IMR-90 (cell line): Measurements from ENCODE around the gene CTAGE1. TPM values are rescaled to one million over a fixed set of nuclear protein-coding genes. Genes with fewer than 3 reads are reported as not detected.
A peak's percentile ranks its signal among the peaks of the same experiment; 100 is the strongest.

Experiments used
- ATAC-seq: fragments of 200-7000 bp; cut with Tn5 transposase; 2 replicates; pipeline ENCODE4 v1.9.1; 2020; ENCODE audit warnings: low read depth, mild to moderate bottlenecking, moderate library complexity
- BruUV-seq: library from RNA; stranded (reverse); fragments of 400-500 nt; replicated peaks from 2 replicates; lab custom pipeline; 2021; lab: Mats Ljungman, UMichigan
- CTCF ChIA-PET: fragments of 300-600 bp; formaldehyde crosslinking; extraction: SDS; loops from one replicate; lab custom pipeline; 2021; ENCODE audit warnings: antibody characterized with exemption; lab: Yijun Ruan, JAX
- POLR2A ChIA-PET: fragments of 300-600 bp; sonication (Branson Sonifier 250); formaldehyde crosslinking; loops from one replicate; lab custom pipeline; 2022; ENCODE audit warnings: antibody characterized with exemption; ENCODE audit not compliant: unreplicated experiment; lab: Charles Lee
- DNase-seq: peaks from one replicate; pipeline ENCODE4 v3.0.0; 2013
- H2AFZ ChIP-seq: replicated peaks from 2 replicates; pipeline ENCODE3; 2013; ENCODE audit warnings: low read length, mild to moderate bottlenecking; ENCODE audit not compliant: poor library complexity
- H2AK5ac ChIP-seq: 2 replicates; pipeline ENCODE4 v1.6.1; 2013; ENCODE audit warnings: low read depth, low read length, inconsistent platforms
- H2AK9ac ChIP-seq: replicated peaks from 2 replicates; pipeline ENCODE3; 2013; ENCODE audit warnings: mild to moderate bottlenecking, low read depth, low read length, moderate library complexity; ENCODE audit not compliant: poor library complexity
- H2BK120ac ChIP-seq: 2 replicates; pipeline ENCODE4 v1.6.1; 2013; ENCODE audit warnings: low read depth, low read length, inconsistent platforms
- H2BK15ac ChIP-seq: 3 replicates; pipeline ENCODE4 v1.6.1; 2013; ENCODE audit warnings: low read depth, low read length, inconsistent platforms
- H2BK20ac ChIP-seq: 2 replicates; pipeline ENCODE4 v1.6.1; 2013; ENCODE audit warnings: low read depth, mild to moderate bottlenecking, inconsistent platforms, low read length, moderate library complexity
- H2BK5ac ChIP-seq: 2 replicates; pipeline ENCODE4 v1.6.1; 2013; ENCODE audit warnings: mild to moderate bottlenecking, low read depth, low read length, inconsistent platforms; ENCODE audit not compliant: poor library complexity, severe bottlenecking
- H3K14ac ChIP-seq: replicated peaks from 2 replicates; pipeline ENCODE4 v1.6.1; 2013; ENCODE audit warnings: low read depth, low read length, inconsistent platforms
- H3K18ac ChIP-seq: 2 replicates; pipeline ENCODE4 v1.6.1; 2013; ENCODE audit warnings: low read depth, low read length, control low read depth
- H3K23ac ChIP-seq: 2 replicates; pipeline ENCODE4 v1.6.1; 2013; ENCODE audit warnings: low read depth, low read length, inconsistent platforms
- H3K27ac ChIP-seq: 2 replicates; pipeline ENCODE4 v1.5.1; 2013; ENCODE audit warnings: mild to moderate bottlenecking, control low read depth, low read length; ENCODE audit not compliant: insufficient read depth
- H3K27me3 ChIP-seq: 2 replicates; pipeline ENCODE4 v1.6.1; 2013; ENCODE audit warnings: low read length; ENCODE audit not compliant: control insufficient read depth, insufficient read depth
- H3K36me3 ChIP-seq: 2 replicates; pipeline ENCODE4 v1.6.1; 2013; ENCODE audit warnings: low read length, mixed read lengths; ENCODE audit not compliant: control insufficient read depth, insufficient read depth
- H3K4ac ChIP-seq: 2 replicates; pipeline ENCODE4 v1.6.1; 2013; ENCODE audit warnings: low read depth, low read length, inconsistent platforms
- H3K4me1 ChIP-seq: 2 replicates; pipeline ENCODE4 v1.6.1; 2013; ENCODE audit warnings: low read length, mixed read lengths; ENCODE audit not compliant: control insufficient read depth, insufficient read depth
- H3K4me2 ChIP-seq: 2 replicates; pipeline ENCODE4 v1.6.1; 2013; ENCODE audit warnings: low read depth, mild to moderate bottlenecking, control low read depth, low read length, moderate library complexity
- H3K4me3 ChIP-seq: 2 replicates; pipeline ENCODE4 v1.5.1; 2013; ENCODE audit warnings: low read depth, mild to moderate bottlenecking, control low read depth, low read length, moderate library complexity; ENCODE audit not compliant: insufficient read depth
- H3K56ac ChIP-seq: 2 replicates; pipeline ENCODE4 v1.6.1; 2013; ENCODE audit warnings: low read length, inconsistent platforms; ENCODE audit not compliant: insufficient read depth; ENCODE audit errors: extremely low read depth
- H3K79me1 ChIP-seq, 2 experiments: 2 replicates each; pipeline ENCODE4 v1.6.1; 2013; ENCODE audit warnings: low read length in 2 of 2, inconsistent platforms in 1 of 2, low read depth in 1 of 2
- H3K9ac ChIP-seq: 2 replicates; pipeline ENCODE4 v1.6.1; 2013; ENCODE audit warnings: low read depth, low read length, control low read depth
- H3K9me1 ChIP-seq: 2 replicates; pipeline ENCODE4 v1.6.1; 2013; ENCODE audit warnings: low read length, inconsistent platforms; ENCODE audit not compliant: insufficient read depth
- H3K9me3 ChIP-seq: 2 replicates; pipeline ENCODE4 v1.6.1; 2013; ENCODE audit warnings: low read length; ENCODE audit not compliant: control insufficient read depth, insufficient read depth
- H4K20me1 ChIP-seq: 2 replicates; pipeline ENCODE4 v1.6.1; 2013; ENCODE audit warnings: low read length, inconsistent platforms; ENCODE audit not compliant: insufficient read depth
- H4K5ac ChIP-seq: 2 replicates; pipeline ENCODE4 v1.6.1; 2013; ENCODE audit warnings: mild to moderate bottlenecking, low read depth, low read length, control low read depth
- H4K8ac ChIP-seq, 2 experiments: 2 replicates each; pipeline ENCODE4 v1.6.1; 2013; ENCODE audit warnings: low read depth in 2 of 2, low read length in 2 of 2, control low read depth in 1 of 2, inconsistent platforms in 1 of 2
- H4K91ac ChIP-seq: 2 replicates; pipeline ENCODE4 v1.6.1; 2013; ENCODE audit warnings: low read depth, low read length, inconsistent platforms; ENCODE audit not compliant: insufficient read depth
- BHLHE40 ChIP-seq: fragments of 150-350 bp; IDR thresholded peaks from 2 replicates; pipeline ENCODE4 v1.6.1; 2016; ENCODE audit warnings: mild to moderate bottlenecking, low read depth, low read length
- CEBPB ChIP-seq: IDR thresholded peaks from 2 replicates; pipeline ENCODE4 v1.6.1; 2012; ENCODE audit warnings: low read depth, low read length, improper control_type of control experiment
- CTCF ChIP-seq: conservative IDR thresholded peaks from 2 replicates; pipeline ENCODE4 v1.5.1; 2012; ENCODE audit warnings: mild to moderate bottlenecking, low read depth, low read length, improper control_type of control experiment
- ELK1 ChIP-seq: fragments of 150-350 bp; IDR thresholded peaks from 2 replicates; pipeline ENCODE4 v1.6.1; 2016; ENCODE audit warnings: low read depth, mild to moderate bottlenecking, low read length, moderate library complexity, borderline replicate concordance
- FOS ChIP-seq: fragments of 150-350 bp; IDR thresholded peaks from 2 replicates; pipeline ENCODE4 v1.6.1; 2016; ENCODE audit warnings: low read depth, low read length
- MAFK ChIP-seq: IDR thresholded peaks from 2 replicates; pipeline ENCODE4 v1.6.1; 2012; ENCODE audit warnings: low read depth, low read length, improper control_type of control experiment
- MXI1 ChIP-seq: IDR thresholded peaks from 2 replicates; pipeline ENCODE4 v1.6.1; 2012; ENCODE audit warnings: low read depth, mild to moderate bottlenecking, low read length, moderate library complexity, borderline replicate concordance
- RAD21 ChIP-seq: IDR thresholded peaks from 2 replicates; pipeline ENCODE4 v1.6.1; 2012; ENCODE audit warnings: low read length, improper control_type of control experiment
- RCOR1 ChIP-seq: IDR thresholded peaks from 2 replicates; pipeline ENCODE4 v1.6.1; 2012; ENCODE audit warnings: mild to moderate bottlenecking, low read length, improper control_type of control experiment; ENCODE audit not compliant: insufficient replicate concordance
- SMC3 ChIP-seq: fragments of 150-350 bp; IDR thresholded peaks from 2 replicates; pipeline ENCODE4 v1.6.1; 2016; ENCODE audit warnings: low read depth, mild to moderate bottlenecking, antibody characterized with exemption, low read length, moderate library complexity
- WGBS, 2 experiments: methylation state at CpG; one replicate each; pipeline versions ENCODE4 v1.1.5 to v1.1.7; 2013; ENCODE audit warnings: missing lambda C conversion rate in 2 of 2; ENCODE audit not compliant: insufficient read length in 1 of 2; ENCODE audit errors: extremely low coverage in 2 of 2; 5-methylcytosine and 5-hydroxymethylcytosine counted together
- dilution Hi-C: fragments of 300-500 bp; cut with HindIII; formaldehyde crosslinking; loops from one replicate; pipeline ENCODE4 v1.14.3; 2018; ENCODE audit warnings: low sequenced_read_pairs; ENCODE audit not compliant: unreplicated experiment
- in situ Hi-C: fragments of 300-500 bp; cut with MboI; formaldehyde crosslinking; loops from 3 replicates; pipeline ENCODE4 v1.14.3; 2019; ENCODE audit warnings: low sequenced_read_pairs, inconsistent platforms, mixed read lengths
- intact Hi-C: fragments of 100-400 bp; cut with micrococcal nuclease; formaldehyde crosslinking; loops from 2 replicates; pipeline ENCODE4 v1.10.0; 2022
- polyA plus RNA-seq, 3 experiments: library from polyadenylated mRNA; depleted of rRNA; stranded (reverse); fragments of >200 nt; gene quantifications; 2 replicates each; pipeline ENCODE4 v1.2.3, GENCODE V29; 2012; ENCODE audit warnings: low replicate concordance in 1 of 3
- total RNA-seq: library from RNA; depleted of rRNA; stranded (reverse); fragments of >200 nt; gene quantifications from 2 replicates; pipeline ENCODE4 v1.2.3, GENCODE V29; 2012

CTAGE1 gene
- total and polyA plus RNA-seq, 2 of the 4 experiments (the other 2 are of a cell fraction), result 0.09 TPM; not detected in 1

- ChIA-PET POLR2A (no interaction called here), CTCF (no interaction called here)
- H4K5ac ChIP-seq, result no peak overlapping the region
- H3K14ac ChIP-seq, result no peak overlapping the region
- H3K9me1 ChIP-seq, result no peaks in the 10 kb centered on the region
- BruUV-seq, result no TSS peak
- no peaks in the 10 kb centered on the region for H3K9me3 ChIP-seq
- H2BK5ac ChIP-seq, result no peak overlapping the region
- H3K36me3 ChIP-seq, result no peaks in the 10 kb centered on the region
- no peak overlapping the region for H3K4me3 ChIP-seq
- H4K20me1 ChIP-seq, result no peaks in the 10 kb centered on the region
- no peaks in the 10 kb centered on the region for H3K79me1 ChIP-seq
- no peak overlapping the region for H4K91ac ChIP-seq
- no peaks in the 10 kb centered on the region for H3K4me1 ChIP-seq
- no peak overlapping the region for H2AK9ac ChIP-seq
- no peak overlapping the region for H4K8ac ChIP-seq
- H2AFZ ChIP-seq, result no peak overlapping the region
- H3K23ac ChIP-seq, result no peak overlapping the region
- peaks cover 21% of the 10 kb centered on the region for H3K27me3 ChIP-seq
- ATAC-seq (no peak), DNase-seq (peak; percentile 29)
- no peak overlapping the region for H2BK120ac ChIP-seq
- dilution Hi-C loops (no loop called here), intact Hi-C loops (no loop called here), in situ Hi-C loops (no loop called here)
- H2BK20ac ChIP-seq, result no peak overlapping the region
- H3K4ac ChIP-seq, result no peak overlapping the region
- H3K9ac ChIP-seq, result no peak overlapping the region
- WGBS, 2 experiments, result no CpG with 5 or more reads among the region's 1 CpG
- H2BK15ac ChIP-seq, result no peak overlapping the region
- H3K56ac ChIP-seq, result no peak overlapping the region
- no peak overlapping the region for H2AK5ac ChIP-seq
- H3K27ac ChIP-seq, result no peak overlapping the region
- H3K4me2 ChIP-seq, result no peak overlapping the region
- TF ChIP-seq ELK1 (no peak), RAD21 (peak; percentile 40), RCOR1 (no peak), SMC3 (no peak; the same call in 1 of the 2 replicates), CTCF (peak; percentile 30; the same call in 1 of the 2 replicates), MXI1 (no peak), FOS (no peak), CEBPB (no peak), MAFK (no peak), BHLHE40 (no peak)
- H3K18ac ChIP-seq, result no peak overlapping the region
Observed at GRCh38 chr18:22363867-22364463, 53.8 kb downstream of the CTAGE1 start.
